Sigmoid colon (tissue), 4 donors: ENCODE measurements around the gene PHYHIPL.

Source experiments
- EP300 ChIP-seq, 4 donors: sonication (generic); formaldehyde crosslinking; IDR thresholded peaks; one replicate each; pipeline ENCODE4 v1.6.1; 2017; ENCODE audit warnings: antibody characterized with exemption in 4 of 4
- POLR2A ChIP-seq, 2 donors: fragments of 450-650 bp; IDR thresholded peaks; one replicate each; pipeline ENCODE4 v1.6.1; 2016; ENCODE audit warnings: antibody characterized with exemption in 2 of 2, mild to moderate bottlenecking in 2 of 2, moderate library complexity in 2 of 2
- POLR2AphosphoS5 ChIP-seq, 4 donors: sonication (generic); formaldehyde crosslinking; IDR thresholded peaks; one replicate each; pipeline ENCODE4 v1.6.1; 2017; ENCODE audit warnings: antibody characterized with exemption in 4 of 4
- TF ChIP-seq, protein P1 (sequence below), 4 experiments: fragments of 450-650 bp in 3 of 4; fragments of 200-600 bp in 1 of 4; IDR thresholded peaks; one replicate each; pipeline ENCODE4 v1.5.1; 2016 to 2019; ENCODE audit warnings: antibody characterized with exemption in 4 of 4, mild to moderate bottlenecking in 3 of 4, moderate library complexity in 2 of 4

DNA sequence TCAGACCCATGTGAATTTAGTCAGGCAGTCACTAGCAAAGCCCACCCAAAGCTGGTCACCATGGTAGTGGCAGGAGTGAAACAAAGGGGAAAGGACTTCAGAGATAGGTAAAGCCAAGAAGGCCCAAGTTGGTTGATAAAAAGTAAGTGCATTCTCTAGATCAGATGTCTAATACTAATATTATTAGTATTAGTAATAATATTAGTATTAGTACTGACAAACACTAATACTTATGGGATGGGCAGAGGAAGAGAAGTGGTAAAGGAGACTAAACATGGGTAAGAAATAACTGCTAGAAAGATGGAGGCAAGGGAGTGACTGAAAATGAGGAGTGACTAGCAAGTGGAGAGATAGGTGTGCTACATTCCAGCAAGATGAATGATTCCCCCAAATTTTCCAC lies 46.6 kb upstream of the PHYHIPL start:
- TF ChIP-seq, protein P1, sequence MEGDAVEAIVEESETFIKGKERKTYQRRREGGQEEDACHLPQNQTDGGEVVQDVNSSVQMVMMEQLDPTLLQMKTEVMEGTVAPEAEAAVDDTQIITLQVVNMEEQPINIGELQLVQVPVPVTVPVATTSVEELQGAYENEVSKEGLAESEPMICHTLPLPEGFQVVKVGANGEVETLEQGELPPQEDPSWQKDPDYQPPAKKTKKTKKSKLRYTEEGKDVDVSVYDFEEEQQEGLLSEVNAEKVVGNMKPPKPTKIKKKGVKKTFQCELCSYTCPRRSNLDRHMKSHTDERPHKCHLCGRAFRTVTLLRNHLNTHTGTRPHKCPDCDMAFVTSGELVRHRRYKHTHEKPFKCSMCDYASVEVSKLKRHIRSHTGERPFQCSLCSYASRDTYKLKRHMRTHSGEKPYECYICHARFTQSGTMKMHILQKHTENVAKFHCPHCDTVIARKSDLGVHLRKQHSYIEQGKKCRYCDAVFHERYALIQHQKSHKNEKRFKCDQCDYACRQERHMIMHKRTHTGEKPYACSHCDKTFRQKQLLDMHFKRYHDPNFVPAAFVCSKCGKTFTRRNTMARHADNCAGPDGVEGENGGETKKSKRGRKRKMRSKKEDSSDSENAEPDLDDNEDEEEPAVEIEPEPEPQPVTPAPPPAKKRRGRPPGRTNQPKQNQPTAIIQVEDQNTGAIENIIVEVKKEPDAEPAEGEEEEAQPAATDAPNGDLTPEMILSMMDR (IDR thresholded peaks at IDR 0.05), result no peak
- TF ChIP-seq POLR2A (IDR thresholded peaks at IDR 0.05), result no peak
- no peak for TF ChIP-seq POLR2AphosphoS5 (IDR thresholded peaks at IDR 0.05)
- no peak for TF ChIP-seq EP300 (IDR thresholded peaks at IDR 0.05)
